ENCODE measurements around the gene MAP3K13. TPM values are rescaled to one million over a fixed set of nuclear protein-coding genes. Genes with fewer than 3 reads are reported as not detected.
A peak's percentile ranks its signal among the peaks of the same experiment; 100 is the strongest.

The MAP3K13 gene
- total RNA-seq, 1 donor = 21.9 TPM

DNA sequence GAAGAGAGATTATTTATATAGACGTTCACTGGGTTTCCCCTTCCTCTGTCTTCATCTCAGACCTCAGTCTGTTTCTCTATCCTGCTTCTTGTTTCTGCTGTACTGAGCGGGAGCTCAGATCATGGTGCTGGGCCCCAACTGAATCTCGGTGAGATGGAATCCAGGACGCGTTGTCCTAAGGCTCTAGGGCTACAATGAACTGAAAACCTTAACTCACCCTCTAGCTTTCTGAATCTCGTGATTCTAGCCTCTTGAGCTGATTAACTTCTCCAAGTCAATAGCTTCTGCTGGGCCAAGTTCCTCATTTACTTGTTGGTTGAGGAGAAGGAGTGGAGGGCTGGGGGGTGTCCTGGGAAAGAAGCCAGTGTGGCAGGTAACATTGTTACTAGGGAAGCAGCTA lies 32.7 kb upstream of the MAP3K13 start:
- H3K4me3 ChIP-seq (ENCODE audit: low read depth, low read length) = no peak overlapping the region
- TF ChIP-seq CTCF (IDR thresholded peaks at IDR 0.05; ENCODE audit: insufficient read depth, low read length) = no peak

GRCh38 chr3:185330644-185331043 lies 32.3 kb upstream of the MAP3K13 start:
- TF ChIP-seq CTCF (IDR thresholded peaks at IDR 0.05; ENCODE audit: insufficient read depth, low read length) = no peak
- H3K4me3 ChIP-seq (ENCODE audit: low read depth, low read length) = no peak overlapping the region
- no peak for DNase-seq (ENCODE audit: low read depth)

More for the DNA sequence above, 32.7 kb upstream of the MAP3K13 start:
- DNase-seq (ENCODE audit: low read depth) = no peak

- no peak overlapping the region for H3K4me3 ChIP-seq (ENCODE audit: low read depth, low read length)
- peak; percentile 21 for DNase-seq (ENCODE audit: low read depth)
- TF ChIP-seq CTCF (IDR thresholded peaks at IDR 0.05; ENCODE audit: insufficient read depth, low read length) = no peak
These were observed 30.8 kb upstream of the MAP3K13 start for GRCh38 chr3:185332026-185332735.

GRCh38 chr3:185335799-185336198 lies 27.1 kb upstream of the MAP3K13 start:
- peak; percentile 21 for DNase-seq (ENCODE audit: low read depth)
- TF ChIP-seq CTCF (IDR thresholded peaks at IDR 0.05; ENCODE audit: insufficient read depth, low read length) = no peak
- no peak overlapping the region for H3K4me3 ChIP-seq (ENCODE audit: low read depth, low read length)

DNA sequence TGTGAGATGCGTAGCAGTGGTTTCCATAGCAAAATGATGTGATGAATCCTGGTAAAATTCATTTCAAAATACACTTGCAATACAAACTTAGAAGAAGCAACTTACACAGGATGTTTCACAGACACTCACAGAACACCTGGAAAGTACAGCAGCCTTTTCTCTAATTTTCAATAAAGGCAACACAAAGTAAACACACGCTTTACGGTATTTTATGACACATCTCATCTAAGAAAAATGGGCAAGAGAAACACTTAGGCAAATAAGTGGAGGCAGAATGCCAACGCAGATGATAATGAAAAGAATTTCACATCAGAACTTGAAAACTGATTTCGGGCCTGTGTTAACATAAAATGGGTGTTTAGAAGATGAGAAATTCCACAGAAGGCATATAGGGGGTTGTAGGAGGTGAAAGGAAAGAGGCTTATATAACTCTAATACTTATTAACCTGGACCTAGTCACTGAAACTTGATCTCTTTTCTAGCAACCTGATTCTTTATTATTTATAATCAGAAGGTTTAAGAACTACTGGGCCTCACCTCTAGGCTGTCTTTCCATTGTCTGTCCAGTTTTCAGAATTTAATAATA lies 25.6 kb upstream of the MAP3K13 start:
- DNase-seq (ENCODE audit: low read depth) = no peak
- no peak overlapping the region for H3K4me3 ChIP-seq (ENCODE audit: low read depth, low read length)
- no peak for TF ChIP-seq CTCF (IDR thresholded peaks at IDR 0.05; ENCODE audit: insufficient read depth, low read length)

DNA sequence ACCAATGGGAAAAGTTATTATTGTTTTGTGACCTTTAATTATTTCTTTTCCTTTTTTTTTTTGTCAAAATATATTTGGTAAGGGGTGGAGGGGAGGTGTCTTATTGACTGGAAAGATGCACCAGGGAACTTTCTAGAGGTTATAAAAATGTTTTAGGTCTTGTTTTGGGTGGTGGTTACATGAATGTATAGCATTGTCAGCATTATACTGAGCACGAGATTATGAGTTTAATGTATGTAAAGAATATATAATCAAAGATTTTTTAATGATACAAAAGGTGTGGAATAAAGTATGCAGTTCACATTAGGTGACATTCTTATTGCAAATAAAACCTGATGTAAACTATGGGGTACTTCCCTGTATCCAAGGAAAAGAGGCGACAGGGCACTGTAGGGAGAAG lies 23.0 kb upstream of the MAP3K13 start:
- TF ChIP-seq CTCF (IDR thresholded peaks at IDR 0.05; ENCODE audit: insufficient read depth, low read length) = no peak
- DNase-seq (ENCODE audit: low read depth) = no peak
- no peak overlapping the region for H3K4me3 ChIP-seq (ENCODE audit: low read depth, low read length)
